Liver (tissue), 9 donors: Measurements from ENCODE around the gene CDX1. TPM values are rescaled to one million over a fixed set of nuclear protein-coding genes. Genes with fewer than 3 reads are reported as not detected.

Source experiments
- DNase-seq: peaks from one replicate; pipeline ENCODE4 v3.0.0-alpha.2; 2017; ENCODE audit warnings: low spot score
- H3K27ac ChIP-seq, 2 donors: one replicate each; pipeline ENCODE4 v1.7.0; 2013; ENCODE audit warnings: inconsistent platforms in 2 of 2, low read length in 2 of 2, control low read depth in 1 of 2, low read depth in 1 of 2, mild to moderate bottlenecking in 1 of 2
- H3K27me3 ChIP-seq, 4 donors: one replicate each; pipeline versions ENCODE4 v1.6.1 to v1.7.0; 2013; ENCODE audit warnings: low read length in 3 of 4, inconsistent platforms in 1 of 4, mild to moderate bottlenecking in 1 of 4, moderate library complexity in 1 of 4; ENCODE audit not compliant: control insufficient read depth in 4 of 4, insufficient read depth in 4 of 4
- H3K36me3 ChIP-seq, 4 donors: one replicate each; pipeline versions ENCODE4 v1.6.1 to v1.7.0; 2013; ENCODE audit warnings: low read length in 3 of 4, mild to moderate bottlenecking in 3 of 4, low read depth in 1 of 4, moderate library complexity in 1 of 4; ENCODE audit not compliant: control insufficient read depth in 4 of 4, insufficient read depth in 3 of 4
- H3K4me1 ChIP-seq, 4 donors: one replicate each; pipeline versions ENCODE4 v1.6.1 to v1.7.0; 2013; ENCODE audit warnings: low read length in 3 of 4, mild to moderate bottlenecking in 3 of 4, moderate library complexity in 1 of 4; ENCODE audit not compliant: control insufficient read depth in 4 of 4, insufficient read depth in 4 of 4
- H3K4me3 ChIP-seq, 3 donors: one replicate each; pipeline versions ENCODE4 v1.6.1 to v1.7.0; 2013; ENCODE audit warnings: low read length in 3 of 3, control low read depth in 1 of 3, low read depth in 1 of 3, mild to moderate bottlenecking in 1 of 3
- H3K9ac ChIP-seq, 2 donors: one replicate each; pipeline ENCODE4 v1.7.0; 2013; ENCODE audit warnings: low read length in 2 of 2, mild to moderate bottlenecking in 2 of 2, moderate library complexity in 2 of 2, control low read depth in 1 of 2, low read depth in 1 of 2
- H3K9me3 ChIP-seq, 4 donors: one replicate each; pipeline versions ENCODE4 v1.6.1 to v1.7.0; 2013; ENCODE audit warnings: low read length in 3 of 4; ENCODE audit not compliant: control insufficient read depth in 4 of 4
- EGR1 ChIP-seq, 2 donors: IDR thresholded peaks; 2 replicates each; pipeline ENCODE4 v1.6.1; 2016 to 2018; ENCODE audit warnings: antibody characterized with exemption in 2 of 2, low read depth in 2 of 2
- FOXA1 ChIP-seq: IDR thresholded peaks from 2 replicates; pipeline ENCODE4 v1.6.1; 2016; ENCODE audit warnings: antibody characterized with exemption
- FOXA2 ChIP-seq: IDR thresholded peaks from 2 replicates; pipeline ENCODE4 v1.6.1; 2016; ENCODE audit warnings: antibody characterized with exemption
- GABPA ChIP-seq, 2 donors: IDR thresholded peaks in 1 of 2; conservative IDR thresholded peaks in 1 of 2; 2 replicates each; pipeline ENCODE4 v1.6.1; 2016; ENCODE audit warnings: antibody characterized with exemption in 2 of 2, mild to moderate bottlenecking in 1 of 2, moderate library complexity in 1 of 2
- HNF4A ChIP-seq, 2 donors: conservative IDR thresholded peaks; 2 replicates each; pipeline ENCODE4 v1.6.1; 2016; ENCODE audit warnings: antibody characterized with exemption in 2 of 2, mild to moderate bottlenecking in 2 of 2
- HNF4G ChIP-seq: IDR thresholded peaks from 2 replicates; pipeline ENCODE4 v1.6.1; 2016; ENCODE audit warnings: antibody characterized with exemption
- JUND ChIP-seq, 2 donors: IDR thresholded peaks; 2 replicates each; pipeline ENCODE4 v1.6.1; 2016; ENCODE audit warnings: antibody characterized with exemption in 2 of 2
- MAX ChIP-seq: IDR thresholded peaks from 2 replicates; pipeline ENCODE4 v1.6.1; 2016; ENCODE audit warnings: antibody characterized with exemption
- NR2F2 ChIP-seq: IDR thresholded peaks from 2 replicates; pipeline ENCODE4 v1.6.1; 2016; ENCODE audit warnings: antibody characterized with exemption
- RAD21 ChIP-seq, 2 donors: IDR thresholded peaks; 2 replicates each; pipeline ENCODE4 v1.6.1; 2016; ENCODE audit warnings: antibody characterized with exemption in 2 of 2, mild to moderate bottlenecking in 2 of 2
- REST ChIP-seq: IDR thresholded peaks from 2 replicates; pipeline ENCODE4 v1.6.1; 2016; ENCODE audit warnings: antibody characterized with exemption, mild to moderate bottlenecking
- RXRA ChIP-seq, 2 donors: IDR thresholded peaks; 2 replicates each; pipeline ENCODE4 v1.6.1; 2017 to 2018; ENCODE audit warnings: antibody characterized with exemption in 2 of 2, mild to moderate bottlenecking in 1 of 2
- SP1 ChIP-seq: IDR thresholded peaks from 2 replicates; pipeline ENCODE4 v1.6.1; 2018; ENCODE audit warnings: antibody characterized with exemption, mild to moderate bottlenecking
- TAF1 ChIP-seq: conservative IDR thresholded peaks from 2 replicates; pipeline ENCODE4 v1.6.1; 2016; ENCODE audit warnings: antibody characterized with exemption, mild to moderate bottlenecking
- YY1 ChIP-seq: IDR thresholded peaks from 2 replicates; pipeline ENCODE4 v1.6.1; 2016; ENCODE audit warnings: antibody characterized with exemption, mild to moderate bottlenecking
- WGBS: extraction: QIAGEN DNeasy Blood & Tissue Kit; methylation state at CpG from one replicate; pipeline ENCODE4 v1.1.7; 2013; 5-methylcytosine and 5-hydroxymethylcytosine counted together
- polyA plus RNA-seq, 2 donors: library from polyadenylated mRNA; stranded (reverse) in 1 of 2; unstranded in 1 of 2; fragments of 200-250 nt in 1 of 2; fragments of >200 nt in 1 of 2; fragmentation: Nextera tagmentation in 1 of 2; extraction: Ambion mirVana in 1 of 2; gene quantifications; one replicate each; pipeline versions ENCODE4 v1.2.1 to v1.2.3, GENCODE V29; 2013 to 2015
- total RNA-seq, 2 donors: library from RNA; depleted of rRNA; stranded (reverse); fragments of >200 nt; gene quantifications; one replicate each; pipeline ENCODE4 v1.2.3, GENCODE V29; 2014
- TF ChIP-seq, protein P1 (sequence below): fragments of 150-350 bp; IDR thresholded peaks from 2 replicates; pipeline ENCODE4 v1.5.1; 2017; ENCODE audit warnings: improper control_type of control experiment, low read depth, low read length; ENCODE audit not compliant: missing input control
- TF ChIP-seq, protein P2 (sequence below): IDR thresholded peaks from 2 replicates; pipeline ENCODE4 v1.6.1; 2016; ENCODE audit warnings: antibody characterized with exemption
- TF ChIP-seq, protein P3 (sequence below): IDR thresholded peaks from 2 replicates; pipeline ENCODE4 v1.6.1; 2016; ENCODE audit warnings: antibody characterized with exemption
- donor health status: healthy.
- donor health status: healthy.
- donor health status: healthy.
- donor health status: healthy.
- donor health status: healthy.

Gene CDX1
- total and polyA plus RNA-seq, 4 donors: not detected

GRCh38 chr5:150186137-150186536, 19.6 kb downstream of the CDX1 start:
- Histone ChIP-seq H3K27ac (no peak overlapping the region), H3K9ac (no peak overlapping the region), H3K9me3 (no peaks in the 10 kb centered on the region), H3K36me3 (no peaks in the 10 kb centered on the region), H3K27me3 (peaks cover 0 to 5% (median 0%) of the 10 kb centered on the region in 4 donors), H3K4me1 (peaks cover 8 to 28% (median 17%) of the 10 kb centered on the region in 4 donors), H3K4me3 (no peak overlapping the region)
- TF ChIP-seq RAD21 (IDR thresholded peaks at IDR 0.05) (no peak), REST (no peak), JUND (IDR thresholded peaks at IDR 0.05) (no peak), GABPA (IDR thresholded peaks at IDR 0.05 in 1 of 2, conservative IDR thresholded peaks at IDR 0.05 in 1 of 2) (no peak), MAX (no peak), TAF1 (no peak), FOXA2 (no peak), SP1 (no peak), NR2F2 (no peak), RXRA (IDR thresholded peaks at IDR 0.05) (no peak), FOXA1 (no peak)
- TF ChIP-seq, protein P1, sequence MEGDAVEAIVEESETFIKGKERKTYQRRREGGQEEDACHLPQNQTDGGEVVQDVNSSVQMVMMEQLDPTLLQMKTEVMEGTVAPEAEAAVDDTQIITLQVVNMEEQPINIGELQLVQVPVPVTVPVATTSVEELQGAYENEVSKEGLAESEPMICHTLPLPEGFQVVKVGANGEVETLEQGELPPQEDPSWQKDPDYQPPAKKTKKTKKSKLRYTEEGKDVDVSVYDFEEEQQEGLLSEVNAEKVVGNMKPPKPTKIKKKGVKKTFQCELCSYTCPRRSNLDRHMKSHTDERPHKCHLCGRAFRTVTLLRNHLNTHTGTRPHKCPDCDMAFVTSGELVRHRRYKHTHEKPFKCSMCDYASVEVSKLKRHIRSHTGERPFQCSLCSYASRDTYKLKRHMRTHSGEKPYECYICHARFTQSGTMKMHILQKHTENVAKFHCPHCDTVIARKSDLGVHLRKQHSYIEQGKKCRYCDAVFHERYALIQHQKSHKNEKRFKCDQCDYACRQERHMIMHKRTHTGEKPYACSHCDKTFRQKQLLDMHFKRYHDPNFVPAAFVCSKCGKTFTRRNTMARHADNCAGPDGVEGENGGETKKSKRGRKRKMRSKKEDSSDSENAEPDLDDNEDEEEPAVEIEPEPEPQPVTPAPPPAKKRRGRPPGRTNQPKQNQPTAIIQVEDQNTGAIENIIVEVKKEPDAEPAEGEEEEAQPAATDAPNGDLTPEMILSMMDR: no peak
- TF ChIP-seq, protein P2, sequence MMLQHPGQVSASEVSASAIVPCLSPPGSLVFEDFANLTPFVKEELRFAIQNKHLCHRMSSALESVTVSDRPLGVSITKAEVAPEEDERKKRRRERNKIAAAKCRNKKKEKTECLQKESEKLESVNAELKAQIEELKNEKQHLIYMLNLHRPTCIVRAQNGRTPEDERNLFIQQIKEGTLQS: no peak
- 74% methylated on average over 8 of the region's 8 CpGs for WGBS
- DNase-seq: no peak

GRCh38 chr5:150186897-150187296, 20.3 kb downstream of the CDX1 start:
- 75% methylated on average over 4 of the region's 4 CpGs for WGBS
- Histone ChIP-seq H3K4me3 (no peak overlapping the region), H3K36me3 (no peaks in the 10 kb centered on the region), H3K27ac (no peak overlapping the region), H3K27me3 (peaks cover 0 to 5% (median 0%) of the 10 kb centered on the region in 4 donors), H3K4me1 (peaks cover 8 to 28% (median 17%) of the 10 kb centered on the region in 4 donors), H3K9me3 (no peaks in the 10 kb centered on the region), H3K9ac (no peak overlapping the region)
- no peak for DNase-seq
- no peak for TF ChIP-seq JUND (IDR thresholded peaks at IDR 0.05)
- no peak for TF ChIP-seq EGR1 (IDR thresholded peaks at IDR 0.05; ENCODE audit: low read depth in 2 of 2)
- no peak for TF ChIP-seq RXRA (IDR thresholded peaks at IDR 0.05)
- TF ChIP-seq RAD21 (IDR thresholded peaks at IDR 0.05): no peak
- TF ChIP-seq SP1: no peak
- TF ChIP-seq, protein P2: no peak
- TF ChIP-seq YY1: no peak
- TF ChIP-seq NR2F2: no peak
- TF ChIP-seq, protein P3, sequence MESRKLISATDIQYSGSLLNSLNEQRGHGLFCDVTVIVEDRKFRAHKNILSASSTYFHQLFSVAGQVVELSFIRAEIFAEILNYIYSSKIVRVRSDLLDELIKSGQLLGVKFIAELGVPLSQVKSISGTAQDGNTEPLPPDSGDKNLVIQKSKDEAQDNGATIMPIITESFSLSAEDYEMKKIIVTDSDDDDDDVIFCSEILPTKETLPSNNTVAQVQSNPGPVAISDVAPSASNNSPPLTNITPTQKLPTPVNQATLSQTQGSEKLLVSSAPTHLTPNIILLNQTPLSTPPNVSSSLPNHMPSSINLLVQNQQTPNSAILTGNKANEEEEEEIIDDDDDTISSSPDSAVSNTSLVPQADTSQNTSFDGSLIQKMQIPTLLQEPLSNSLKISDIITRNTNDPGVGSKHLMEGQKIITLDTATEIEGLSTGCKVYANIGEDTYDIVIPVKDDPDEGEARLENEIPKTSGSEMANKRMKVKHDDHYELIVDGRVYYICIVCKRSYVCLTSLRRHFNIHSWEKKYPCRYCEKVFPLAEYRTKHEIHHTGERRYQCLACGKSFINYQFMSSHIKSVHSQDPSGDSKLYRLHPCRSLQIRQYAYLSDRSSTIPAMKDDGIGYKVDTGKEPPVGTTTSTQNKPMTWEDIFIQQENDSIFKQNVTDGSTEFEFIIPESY: no peak
- no peak for TF ChIP-seq GABPA (IDR thresholded peaks at IDR 0.05 in 1 of 2, conservative IDR thresholded peaks at IDR 0.05 in 1 of 2)
- no peak for TF ChIP-seq REST
- no peak for TF ChIP-seq TAF1
- TF ChIP-seq HNF4G: no peak
- TF ChIP-seq FOXA2: no peak
- TF ChIP-seq HNF4A (conservative IDR thresholded peaks at IDR 0.05): no peak
